ENCODE results near the gene BCL6.

The BCL6 gene

DNA sequence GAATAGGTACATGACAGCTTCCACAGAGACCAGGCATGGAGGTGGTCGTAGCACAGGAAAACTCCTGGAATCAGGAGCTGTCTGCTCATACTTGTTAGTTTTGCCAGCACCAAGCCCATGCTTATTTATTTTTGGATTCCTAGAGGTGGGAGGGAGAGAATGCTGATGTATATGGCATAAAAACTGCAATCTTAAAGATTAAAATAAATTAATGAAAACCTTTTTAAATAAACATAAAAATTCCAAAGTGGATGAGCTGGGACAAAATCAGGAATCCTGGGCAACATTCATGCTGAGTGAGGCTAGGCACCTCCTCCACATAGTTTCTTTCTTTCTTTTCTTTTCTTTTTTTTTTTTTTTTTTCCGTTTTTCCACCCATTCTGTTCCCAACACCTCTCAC lies 14.3 kb upstream of the BCL6 start:
- no peak for DNase-seq

DNA sequence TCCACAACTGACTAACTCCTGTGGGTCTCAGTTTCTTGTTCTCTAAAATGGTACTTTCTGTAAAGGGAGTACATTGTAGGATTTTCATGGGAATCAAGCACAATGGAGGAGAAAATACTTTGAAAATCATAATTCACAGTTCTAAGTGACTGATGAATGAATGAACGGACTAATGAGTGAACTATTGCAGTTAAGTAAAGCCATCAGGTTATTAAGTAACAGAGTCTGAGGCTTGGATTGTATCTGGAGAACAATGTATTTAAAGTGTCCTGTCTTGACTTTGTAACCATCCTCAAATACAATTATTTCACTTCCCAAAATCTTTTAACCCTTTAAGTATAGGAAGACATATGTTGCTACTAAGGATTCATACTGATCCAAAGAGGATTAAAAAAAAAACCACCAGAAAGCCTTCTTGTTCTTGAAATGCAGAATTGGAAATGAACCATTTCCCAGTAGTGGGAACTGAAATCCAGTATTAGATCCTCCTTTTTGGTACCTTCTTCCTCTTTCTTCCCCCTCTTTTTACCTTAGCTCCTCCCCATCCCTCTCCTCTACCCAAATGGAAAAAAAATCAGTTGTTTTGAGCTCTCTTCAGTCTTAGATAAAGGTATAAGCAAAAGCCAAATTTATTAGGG lies 13.2 kb upstream of the BCL6 start:
- DNase-seq: no peak

DNA sequence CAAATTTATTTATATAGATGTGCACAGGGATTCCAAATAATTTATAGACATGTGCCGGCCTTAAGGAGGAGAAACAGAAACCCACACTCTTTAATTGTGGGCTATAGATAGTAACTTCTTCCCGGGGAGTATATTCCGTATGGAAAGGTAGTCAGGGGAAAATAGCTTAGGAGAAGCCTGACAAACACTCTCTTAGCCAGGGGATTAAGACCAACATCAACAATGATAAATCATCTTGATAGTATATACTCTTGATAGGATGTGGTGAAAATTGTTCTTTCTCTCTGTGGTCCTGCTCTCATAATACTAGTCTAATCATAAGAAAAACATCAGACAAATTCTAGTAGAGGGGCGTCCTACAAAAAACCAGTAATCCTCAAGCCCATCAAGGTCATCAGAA lies 8.2 kb upstream of the BCL6 start:
- DNase-seq: no peak

DNA sequence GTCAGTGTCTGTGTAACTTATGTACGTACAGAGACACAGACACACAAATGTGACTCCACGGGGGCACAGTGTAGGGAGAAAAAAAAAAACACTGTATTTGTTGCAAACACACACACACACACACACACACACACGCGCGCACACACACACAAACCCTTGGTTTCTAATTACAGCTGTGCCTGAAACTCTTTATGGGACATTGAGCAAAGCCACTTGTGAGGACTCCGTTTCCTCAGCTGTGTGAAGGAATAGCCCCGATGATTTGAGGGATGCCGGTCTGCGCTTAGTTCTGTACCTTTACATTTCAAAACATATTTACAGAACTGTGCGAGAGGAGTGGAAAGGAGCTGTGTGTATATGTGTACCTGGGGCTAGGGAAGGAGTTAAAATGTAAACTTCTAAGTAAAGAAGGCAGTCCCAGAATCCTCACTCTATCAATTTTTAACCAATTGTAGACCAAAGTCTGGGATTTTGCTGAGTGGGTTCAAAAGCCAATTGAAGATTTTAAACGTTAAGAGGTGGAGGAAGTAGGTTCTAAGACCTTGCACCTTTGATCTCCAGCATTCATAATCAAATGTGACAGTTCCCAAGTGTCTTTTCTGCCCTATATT lies 5.3 kb upstream of the BCL6 start:
- no peak for DNase-seq

DNA sequence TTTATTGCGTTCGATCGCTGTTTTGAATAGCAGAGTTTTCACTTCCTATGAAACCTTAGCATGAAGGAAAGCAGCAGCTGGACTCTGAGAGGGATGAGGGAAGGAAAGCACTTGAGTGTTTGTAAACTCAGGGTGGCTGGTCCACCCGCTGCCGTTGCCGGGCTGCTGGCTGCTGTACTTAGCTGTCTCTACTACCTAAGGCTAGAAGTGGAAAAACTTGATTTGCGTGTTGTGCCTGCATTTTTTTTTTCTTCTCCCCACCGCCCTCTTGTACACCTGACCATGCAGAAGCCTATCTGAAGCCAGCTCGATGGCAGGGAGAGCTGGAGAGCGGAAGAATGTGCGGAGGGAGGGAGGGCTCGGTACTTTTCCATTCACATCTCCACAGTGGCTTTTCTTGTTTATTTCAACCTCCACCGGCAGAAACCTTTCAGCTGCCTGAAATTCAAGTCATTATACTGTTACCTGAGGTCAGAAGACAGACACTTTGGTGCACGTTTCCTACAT lies 4.8 kb upstream of the BCL6 start:
- no peak for DNase-seq

DNA sequence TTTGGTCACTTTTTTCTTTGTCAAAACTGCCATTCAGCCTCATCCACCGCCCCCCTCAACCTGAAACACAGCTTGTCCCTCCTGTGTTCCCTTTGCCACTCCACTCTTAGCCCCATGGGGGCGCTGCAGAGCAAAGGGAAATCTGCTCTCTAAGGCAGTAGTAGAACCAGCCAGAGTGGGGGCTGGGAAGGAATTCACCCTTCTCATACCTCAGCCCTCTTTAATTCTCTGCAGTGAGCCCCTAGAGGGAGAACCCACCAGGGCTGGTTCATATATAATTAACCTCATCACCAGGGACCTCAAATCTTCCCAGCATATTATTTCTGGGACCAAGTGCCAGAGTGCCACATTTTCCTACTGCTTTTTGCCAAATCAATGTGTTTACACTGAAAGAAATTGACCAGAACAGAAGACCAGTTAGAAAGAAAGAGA lies 2.8 kb upstream of the BCL6 start:
- peak; percentile 87 for DNase-seq

DNA sequence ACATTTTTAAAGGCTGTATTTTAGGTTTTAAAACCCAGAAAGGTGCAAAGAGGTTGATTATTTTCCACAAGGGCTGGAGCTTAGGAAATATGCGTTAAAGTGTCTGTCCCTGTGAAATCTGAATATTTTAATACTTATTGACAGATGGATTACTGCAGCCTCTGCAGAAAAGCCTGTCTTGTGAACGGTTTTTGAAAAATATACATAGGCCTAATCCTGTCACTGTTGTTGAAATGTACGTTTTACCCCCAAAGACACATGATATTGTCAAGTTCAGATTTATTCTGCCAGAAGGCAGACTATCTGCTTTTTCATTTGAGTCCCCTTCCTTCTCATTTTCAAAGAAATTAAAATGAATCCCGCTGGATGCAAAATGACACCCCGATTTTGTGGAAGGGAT lies 2.2 kb upstream of the BCL6 start:
- no peak for DNase-seq

DNA sequence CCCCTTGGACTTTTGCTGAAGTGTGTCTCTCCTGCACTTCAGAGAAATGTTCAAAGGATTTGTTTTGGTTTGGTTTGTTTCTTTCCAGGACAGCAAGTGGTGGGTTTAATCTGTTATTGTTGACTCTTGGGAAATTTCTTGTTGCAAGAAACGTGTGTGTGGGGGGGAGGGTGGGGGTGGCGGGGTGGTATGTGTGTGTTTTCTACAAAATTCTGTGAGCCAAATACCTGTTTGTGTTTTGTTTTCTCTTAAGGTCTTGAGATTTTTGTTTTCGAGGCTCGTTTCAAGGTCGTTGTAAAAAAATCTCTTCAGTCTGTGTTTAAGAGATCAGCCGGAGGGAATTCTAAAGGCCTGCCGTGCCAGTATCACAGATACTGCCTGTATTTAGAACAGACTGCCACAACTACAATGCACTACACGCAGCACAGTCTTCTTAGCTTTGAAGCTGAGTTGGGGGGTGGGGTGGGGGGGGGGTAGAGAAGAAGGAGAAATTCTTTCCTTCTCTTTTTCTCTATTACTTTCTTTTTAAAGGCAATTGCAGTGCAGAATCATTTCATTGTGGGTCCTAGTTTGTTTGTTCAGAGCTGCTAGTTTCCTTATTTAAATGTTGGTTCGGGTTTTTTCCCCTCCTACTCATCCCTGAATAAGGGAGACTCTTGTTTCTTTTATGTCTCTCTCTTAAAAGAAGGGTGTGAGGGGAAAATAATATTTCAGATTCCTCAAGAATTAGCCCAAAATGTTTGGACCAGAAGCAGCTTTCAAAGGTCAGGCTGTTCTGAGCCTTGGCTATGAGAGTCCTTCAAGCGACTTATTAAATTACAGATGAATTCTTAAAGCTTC lies 1.4 kb upstream of the BCL6 start:
- DNase-seq: no peak

DNA sequence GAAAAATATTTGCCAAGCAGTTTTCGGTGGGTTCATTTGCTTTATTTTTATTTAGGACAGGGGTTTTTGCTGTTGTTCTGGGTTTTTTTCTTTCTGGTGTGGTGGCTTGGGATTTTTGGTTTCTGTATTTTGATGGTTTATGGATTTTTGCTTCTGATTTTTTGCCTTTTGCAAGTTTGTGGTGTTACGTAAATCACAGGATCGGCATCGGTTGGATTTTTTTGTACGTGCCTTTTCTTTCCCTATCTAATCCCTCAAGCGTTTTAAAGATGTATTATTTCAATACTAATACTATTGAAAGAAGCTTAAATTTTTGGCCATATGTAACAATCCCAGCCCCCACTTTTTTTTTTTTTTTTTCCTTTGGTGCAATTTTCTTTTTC lies 782 bp upstream of the BCL6 start:
- no peak for DNase-seq

DNA sequence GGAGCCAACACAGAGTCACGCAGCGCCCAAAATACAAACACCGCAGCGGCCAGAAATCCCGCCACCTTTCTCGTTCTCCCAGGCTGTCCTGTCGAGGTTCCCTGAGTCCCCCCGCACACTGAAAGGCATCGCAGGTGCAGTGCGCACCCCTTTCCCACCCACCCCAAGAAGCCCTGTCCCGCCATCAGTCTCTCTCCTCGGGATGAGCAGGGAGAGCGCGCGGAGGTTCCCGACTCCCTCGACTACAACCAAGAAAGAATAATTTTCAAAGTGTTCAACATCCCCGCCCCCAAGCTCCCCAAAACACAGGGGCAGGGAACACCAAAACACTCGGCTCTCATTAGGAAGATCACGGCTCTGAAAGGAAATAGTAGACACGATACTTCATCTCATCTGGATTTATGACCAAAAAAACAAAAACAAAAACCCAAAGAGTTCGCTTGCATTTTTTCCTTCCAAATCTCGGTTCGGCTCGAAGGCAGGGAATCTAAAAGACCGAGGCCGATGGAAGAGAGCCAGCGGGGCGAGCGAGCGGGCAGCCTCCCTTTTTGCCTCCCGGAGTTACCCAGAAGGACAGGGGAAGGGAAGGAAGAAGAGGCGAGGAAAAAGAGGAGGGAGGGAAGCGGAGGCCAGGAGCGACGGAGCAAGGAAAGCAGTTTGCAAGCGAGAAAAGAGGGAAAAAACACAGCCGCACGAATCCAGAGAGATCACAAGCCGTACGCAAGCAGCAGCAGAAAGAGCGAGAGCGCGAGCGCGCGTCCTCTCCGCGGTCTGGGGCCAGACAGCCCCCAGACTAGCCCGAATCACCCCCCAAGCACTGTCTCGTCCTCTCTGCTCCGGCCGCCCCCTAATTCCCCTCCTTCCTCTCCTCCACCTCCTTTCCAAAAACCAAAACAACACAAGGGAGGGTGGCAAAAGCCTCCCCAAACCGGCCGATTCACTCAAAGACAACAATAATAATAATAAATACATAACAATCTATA lies 808 bp downstream of the BCL6 start:
- peak; percentile 50 for DNase-seq

DNA sequence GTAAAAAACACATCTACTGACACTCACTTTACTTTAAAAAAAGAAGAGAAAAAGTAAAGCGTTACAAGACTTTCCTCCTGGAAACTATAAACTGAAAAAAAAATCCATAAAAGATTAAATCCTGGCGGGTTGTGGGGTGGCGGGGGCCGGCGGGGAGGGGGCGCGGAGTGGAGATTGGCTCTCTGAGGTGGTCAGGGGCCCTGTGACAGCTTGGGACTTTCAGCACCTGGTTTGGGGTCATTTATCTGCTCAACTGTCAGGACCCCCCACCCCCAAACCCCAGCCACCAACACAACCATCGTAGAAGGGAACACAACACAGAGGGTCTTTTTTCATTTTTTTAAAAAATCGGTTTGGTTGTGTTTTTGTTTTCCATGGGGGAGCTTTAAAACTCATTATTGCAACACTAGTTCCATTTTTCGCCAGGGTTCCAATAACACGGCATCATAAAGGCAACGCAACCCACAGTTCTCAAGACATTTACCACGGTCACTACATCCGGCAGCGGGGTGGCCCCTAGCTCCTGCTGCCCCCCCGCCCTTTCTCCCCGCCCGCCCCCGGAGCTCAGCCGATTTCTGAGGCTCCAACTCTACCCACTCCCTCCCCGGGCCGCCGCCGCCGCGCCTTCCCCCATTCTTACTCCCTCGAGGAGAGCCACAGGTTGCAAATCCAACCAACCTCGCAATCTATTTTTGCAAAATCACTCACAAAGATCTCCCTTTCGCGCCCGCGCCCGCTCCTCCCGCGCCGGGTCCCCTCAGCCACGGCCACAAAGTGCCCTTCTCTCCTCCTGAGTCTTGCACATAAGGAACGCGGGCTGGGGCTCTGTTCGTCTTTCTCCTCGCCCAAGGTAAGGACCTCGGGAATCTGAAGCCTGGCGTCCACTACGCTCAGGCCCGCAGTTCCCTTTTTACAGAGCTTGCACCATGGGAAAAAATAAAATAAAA lies 1.8 kb downstream of the BCL6 start:
- DNase-seq: peak; percentile 43

DNA sequence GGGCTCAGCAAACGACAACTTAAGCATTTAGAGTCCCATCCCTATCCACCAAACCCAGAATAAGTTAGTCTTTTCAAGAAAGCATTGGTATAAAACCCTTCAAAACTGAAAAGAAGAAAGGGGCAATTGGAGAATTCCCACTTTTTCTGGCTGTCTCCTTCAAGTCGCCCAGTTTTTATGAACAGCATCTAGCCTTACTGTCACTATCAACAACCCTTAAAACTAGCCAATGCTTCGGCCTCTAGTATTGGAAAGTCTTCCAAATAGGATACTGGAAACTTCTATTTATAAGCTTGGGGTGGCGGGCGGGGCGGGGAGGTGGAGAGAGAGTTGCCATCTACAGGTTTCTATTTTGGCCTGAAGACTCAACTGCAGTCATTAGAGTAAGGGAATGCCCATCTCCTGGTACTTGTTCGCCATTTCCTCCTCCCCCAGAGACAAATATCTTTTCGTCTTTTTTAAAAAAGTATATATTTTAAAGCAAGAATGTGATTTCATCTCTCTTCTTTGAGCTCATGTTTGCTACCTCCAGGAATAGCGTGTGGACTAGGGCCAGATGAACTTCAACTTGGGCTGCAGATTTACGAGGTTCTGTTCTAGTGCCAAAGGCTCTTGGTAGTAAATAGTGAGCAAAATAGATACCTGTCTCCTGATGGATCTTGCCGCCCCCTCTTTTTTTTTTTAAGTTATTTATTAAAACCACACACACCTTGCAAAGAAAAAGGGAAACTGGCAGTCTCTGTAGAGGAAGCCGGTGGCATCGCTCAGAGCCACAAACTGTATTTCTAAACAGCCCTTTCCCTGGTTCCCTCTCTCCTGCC lies 2.7 kb downstream of the BCL6 start:
- DNase-seq: no peak

DNA sequence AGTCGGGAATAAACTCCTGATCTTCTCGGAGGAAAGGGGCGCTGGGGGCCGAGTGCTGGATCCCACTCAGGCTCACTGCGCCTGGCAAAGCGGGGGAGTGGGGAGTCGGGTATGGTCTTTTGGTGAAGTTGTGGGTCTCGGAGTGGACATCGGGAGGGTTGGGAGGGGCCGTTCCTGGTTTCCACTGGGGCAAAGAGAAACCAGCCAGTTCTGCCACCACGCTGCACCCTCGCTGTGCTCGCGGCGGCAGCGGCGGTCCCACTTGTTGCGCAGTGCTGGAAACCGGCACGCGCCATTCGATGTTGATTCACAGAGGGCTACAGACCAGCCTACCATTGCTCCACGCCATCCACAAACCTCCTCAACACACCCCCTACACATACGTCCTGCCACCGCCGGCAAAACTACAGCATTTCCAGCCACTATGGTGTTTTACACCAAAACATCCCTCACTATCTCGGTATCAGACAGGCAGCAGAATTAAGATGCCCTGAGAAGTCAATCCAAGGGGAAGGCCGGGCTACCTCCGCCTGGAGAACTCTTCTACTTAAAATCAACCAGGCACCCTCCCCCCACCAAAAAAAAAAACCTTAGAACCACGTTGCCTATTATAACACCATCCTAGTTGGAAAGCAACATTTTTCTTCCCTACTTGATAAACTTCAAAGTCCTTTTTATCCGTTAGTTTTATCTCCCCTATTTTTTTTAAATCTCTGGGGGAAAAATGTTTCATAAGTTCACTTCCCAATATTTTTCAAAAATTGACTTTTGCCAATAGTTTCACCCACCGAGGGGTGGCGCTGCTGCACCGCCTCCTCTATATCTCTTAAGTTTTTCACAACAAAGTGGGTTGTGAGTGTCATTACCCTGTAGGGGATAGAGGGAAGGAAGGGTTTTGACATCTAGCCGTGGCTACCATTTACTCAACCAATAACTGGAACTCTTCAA lies 3.6 kb downstream of the BCL6 start:
- peak; percentile 76 for DNase-seq

DNA sequence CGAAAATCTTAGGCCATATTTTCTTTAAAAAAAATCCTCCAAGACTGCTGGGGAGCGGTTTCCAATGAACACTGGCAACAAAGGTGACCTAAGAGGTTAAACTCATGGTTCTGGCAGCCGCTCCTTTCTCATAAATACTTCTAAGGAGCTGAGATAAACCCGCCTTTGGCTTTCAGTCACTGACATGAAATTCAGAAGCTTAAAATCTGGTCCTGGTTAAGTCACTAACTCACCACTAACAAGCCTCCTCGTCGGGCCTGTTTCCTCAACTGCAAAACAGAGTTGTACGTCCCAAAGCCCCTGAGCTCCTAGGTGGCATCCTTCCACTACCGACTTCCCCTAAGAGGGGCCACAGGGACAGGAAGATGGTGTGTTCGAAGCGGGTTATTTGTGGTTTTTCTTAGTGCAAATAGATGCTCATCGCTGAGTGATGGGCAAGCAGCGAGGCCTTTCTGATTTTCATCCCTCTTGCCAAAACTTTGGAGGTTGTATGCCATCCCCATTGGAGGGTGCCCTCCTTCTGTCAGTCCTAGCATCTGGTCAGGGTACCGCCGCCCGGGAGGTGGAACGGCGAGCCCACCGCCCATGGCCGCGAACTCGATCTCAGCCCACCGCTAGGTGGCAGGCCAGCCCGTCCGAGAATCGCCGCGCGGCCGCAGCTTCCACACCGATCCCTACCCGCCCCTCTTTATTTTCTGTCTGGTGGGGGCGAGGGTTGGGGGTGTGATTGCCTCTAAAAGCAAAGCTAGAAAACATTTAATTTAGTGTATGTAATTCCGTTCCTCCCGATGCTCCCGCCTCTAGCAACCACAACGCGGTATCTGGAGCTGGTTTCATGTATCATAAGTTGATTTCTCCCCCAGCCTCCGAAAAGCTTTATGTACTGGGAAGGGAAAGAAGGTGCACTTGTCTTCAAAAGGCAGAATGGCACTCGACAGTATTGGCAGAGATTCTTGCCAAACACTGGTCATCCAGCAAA lies 4.6 kb downstream of the BCL6 start:
- peak; percentile 65 for DNase-seq

DNA sequence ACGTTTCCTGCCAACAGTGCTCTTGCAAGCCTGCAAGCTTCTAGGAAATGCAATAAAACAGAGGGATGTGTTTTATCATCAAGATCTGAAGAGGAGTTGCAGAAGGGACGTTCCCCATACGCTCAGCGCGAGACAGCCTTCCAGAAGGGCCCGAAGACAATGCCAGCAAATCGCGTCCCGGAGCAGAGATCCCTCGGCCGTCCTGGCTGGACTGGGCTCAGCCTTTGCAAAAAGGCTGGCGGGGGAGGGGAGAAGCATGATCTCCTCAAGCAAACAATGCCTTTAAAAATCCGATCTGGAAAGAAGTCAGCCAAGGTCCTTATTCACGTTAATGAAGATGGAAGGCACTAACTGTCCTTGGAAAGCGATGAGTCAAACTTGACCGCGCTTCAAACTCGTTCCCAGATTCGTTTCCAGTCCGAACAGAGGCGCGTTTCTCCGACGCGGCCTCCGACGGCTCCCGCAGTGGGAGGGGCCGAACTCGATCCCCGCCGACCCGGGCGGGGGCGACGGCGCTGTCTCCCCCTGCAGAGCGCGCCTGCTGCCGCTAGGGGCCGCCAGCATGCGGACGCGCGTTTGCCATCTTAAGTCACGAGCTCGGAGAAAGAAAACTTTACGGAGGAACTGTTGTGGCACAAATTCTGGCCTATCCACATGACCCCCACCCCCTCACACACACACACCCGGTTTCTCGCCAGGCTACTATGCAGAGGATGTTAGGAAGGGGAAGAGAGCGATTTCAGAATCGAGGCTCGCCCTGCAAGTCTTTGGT lies 5.5 kb downstream of the BCL6 start:
- peak; percentile 71 for DNase-seq

DNA sequence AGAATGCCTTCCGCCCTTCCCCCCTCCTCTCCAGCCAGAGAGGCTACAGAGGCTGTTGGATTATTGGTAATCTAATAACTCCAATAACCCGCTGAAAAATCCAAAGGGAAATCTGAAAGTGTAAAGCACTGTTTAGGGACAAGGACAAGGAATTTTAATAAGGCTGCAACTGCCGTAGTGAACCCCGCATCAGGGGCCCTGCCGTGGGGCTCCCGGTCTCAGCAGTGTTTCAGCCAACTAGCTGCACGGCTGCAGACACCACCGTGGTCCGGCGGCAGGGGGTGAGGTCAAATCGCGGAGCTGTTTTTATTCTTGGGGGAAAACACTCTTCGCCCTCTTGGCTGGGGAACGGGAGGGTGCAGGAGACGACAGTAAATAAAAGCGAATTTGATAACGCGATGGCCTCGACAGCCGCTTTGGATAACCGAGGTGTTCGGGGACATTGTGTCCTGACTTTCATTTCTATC lies 6.1 kb downstream of the BCL6 start:
- no peak for DNase-seq
